Activated CD8-positive, alpha-beta T cell treated with anti-CD3 and anti-CD28 coated beads, Interleukin-2, amount 10 ng/mL, durations not matched to agents 7 days and 5 days (primary cell): ENCODE measurements around the gene ABCE1. TPM values are rescaled to one million over a fixed set of nuclear protein-coding genes. Genes with fewer than 3 reads are reported as not detected.

Experiments
- ATAC-seq: fragments of 150-1000 bp; cut with Tn5 transposase; one replicate; pipeline ENCODE4 v1.10.0; 2021; ENCODE audit warnings: moderate library complexity
- CTCF ChIA-PET: fragments of 350-600 bp; sonication (Branson Sonifier 250); formaldehyde crosslinking; loops from one replicate; lab custom pipeline; 2021; ENCODE audit warnings: antibody characterized with exemption; lab: Charles Lee
- POLR2A ChIA-PET: fragments of 350-600 bp; sonication (Branson Sonifier 250); formaldehyde crosslinking; loops from one replicate; lab custom pipeline; 2021; ENCODE audit warnings: antibody characterized with exemption; lab: Charles Lee
- DNase-seq: peaks from one replicate; pipeline ENCODE4 v3.0.0-alpha.2; 2020
- H3K27ac Mint-ChIP-seq: one replicate; pipeline ENCODE4 v1.8.0; 2021; ENCODE audit warnings: mild to moderate bottlenecking, mixed read lengths
- H3K27me3 Mint-ChIP-seq: one replicate; pipeline ENCODE4 v1.8.0; 2021; ENCODE audit warnings: low read depth, mixed read lengths
- H3K36me3 Mint-ChIP-seq: one replicate; pipeline ENCODE4 v1.8.0; 2021; ENCODE audit warnings: low read depth, mixed read lengths
- H3K4me1 Mint-ChIP-seq: one replicate; pipeline ENCODE4 v1.8.0; 2021; ENCODE audit warnings: low read depth, mixed read lengths
- H3K4me3 Mint-ChIP-seq: one replicate; pipeline ENCODE4 v1.8.0; 2021; ENCODE audit warnings: mild to moderate bottlenecking, mixed read lengths
- H3K9me3 Mint-ChIP-seq: one replicate; pipeline ENCODE4 v1.8.0; 2022; ENCODE audit warnings: mixed read lengths; ENCODE audit not compliant: insufficient read depth
- total RNA-seq, 2 experiments: library from RNA; stranded (reverse); gene quantifications; one replicate each; pipeline ENCODE4 v1.2.3, GENCODE V29; 2021

ABCE1 gene
- total RNA-seq, 2 experiments from 2014 or later = 72.9 to 75.0 TPM

DNA sequence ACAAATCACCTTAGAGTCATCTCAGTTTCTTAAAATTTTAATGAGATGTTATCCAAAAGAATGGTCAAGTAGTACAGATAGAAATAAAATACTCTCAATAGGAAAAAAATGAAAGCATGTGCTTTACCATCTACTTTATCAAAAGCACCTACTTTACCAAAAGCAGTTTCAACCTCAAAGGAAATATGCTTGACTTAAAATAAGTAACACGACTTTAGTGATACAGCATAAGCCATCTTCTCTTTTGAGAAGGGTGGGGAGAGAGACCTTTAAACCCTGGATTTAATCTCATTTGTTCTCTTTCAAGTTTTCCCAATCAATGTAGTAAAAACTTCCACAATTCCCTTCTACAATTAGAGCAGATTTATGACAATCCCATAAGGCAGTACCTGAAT lies 55.8 kb downstream of the ABCE1 start:
- peaks cover 13% of the 10 kb centered on the region for H3K4me1 Mint-ChIP-seq
- H3K27ac Mint-ChIP-seq = peak overlapping the region; percentile 49
- H3K4me3 Mint-ChIP-seq = no peak overlapping the region

DNA sequence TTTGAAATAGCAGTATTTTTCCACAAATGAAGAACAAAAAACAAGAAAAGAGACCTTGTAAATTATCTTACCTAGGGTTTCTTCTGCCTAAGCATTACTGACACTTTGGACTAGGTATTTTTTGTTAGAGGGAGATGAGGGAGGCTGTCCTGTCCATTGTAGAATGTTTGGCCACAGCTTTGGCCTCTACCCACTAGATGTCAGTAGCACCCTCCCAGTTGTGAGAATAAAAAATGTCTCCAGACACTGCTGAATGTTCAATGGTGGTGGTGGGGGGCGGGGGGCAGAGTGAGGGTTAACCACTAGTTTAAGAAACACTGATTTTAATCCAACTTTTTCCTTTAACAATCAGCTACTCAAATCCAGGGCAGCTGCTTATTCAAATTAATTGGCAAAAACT lies 56.5 kb downstream of the ABCE1 start:
- ATAC-seq (no peak), DNase-seq (no peak)
- no peaks in the 10 kb centered on the region for H3K27me3 Mint-ChIP-seq
- H3K27ac Mint-ChIP-seq = no peak overlapping the region
- no peaks in the 10 kb centered on the region for H3K9me3 Mint-ChIP-seq
- CTCF ChIA-PET = interaction anchor here (0.9 to 1.2 kb wide), 2 partner anchors 93 to 462 kb away, joined by 3 to 5 read pairs; no protein-coding TSS in a partner anchor
- POLR2A ChIA-PET = interaction anchor here (0.6 to 1.3 kb wide), 2 partner anchors 15 to 23 kb away, joined by 3 to 5 read pairs; no protein-coding TSS in a partner anchor
- H3K4me3 Mint-ChIP-seq = no peak overlapping the region
- peaks cover 13% of the 10 kb centered on the region for H3K4me1 Mint-ChIP-seq
- H3K36me3 Mint-ChIP-seq = peaks cover 59% of the 10 kb centered on the region

More for the DNA sequence above, 55.8 kb downstream of the ABCE1 start:
- ChIA-PET POLR2A (interaction anchor here (1.3 kb wide), 1 partner anchor 16 kb away, joined by 5 read pairs; no protein-coding TSS in a partner anchor), CTCF (no interaction called here)
- Mint-ChIP-seq H3K27me3 (no peaks in the 10 kb centered on the region), H3K36me3 (peaks cover 64% of the 10 kb centered on the region), H3K9me3 (no peaks in the 10 kb centered on the region)
- no peak for ATAC-seq
- DNase-seq = no peak

DNA sequence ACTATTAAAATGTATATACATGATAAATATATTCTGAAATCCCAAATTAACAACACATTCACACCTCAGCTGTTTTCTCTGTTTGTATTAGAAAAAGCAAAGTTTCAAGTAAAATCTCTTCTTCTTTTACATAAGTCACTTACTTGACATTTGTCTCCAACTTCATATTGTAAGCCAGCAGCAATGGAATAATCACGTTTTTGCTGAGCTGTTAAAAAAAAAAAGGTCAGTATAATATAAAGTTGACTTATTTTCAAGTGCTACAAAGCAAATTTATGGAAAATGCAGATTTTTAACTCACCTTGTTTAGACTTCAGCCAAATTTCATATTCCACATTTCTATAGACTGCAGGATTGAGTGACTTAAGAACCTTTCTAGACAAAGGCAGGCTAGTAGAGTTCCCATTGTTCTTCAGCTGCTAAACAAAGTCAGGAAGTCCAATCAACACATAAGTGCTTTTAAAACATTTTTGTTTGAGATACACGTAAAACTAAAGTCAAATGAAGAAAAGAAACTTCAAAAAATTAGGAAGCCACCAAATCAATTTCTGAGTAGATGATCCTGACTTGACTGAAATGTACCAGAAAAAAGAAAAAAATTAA lies 57.3 kb downstream of the ABCE1 start:
- no peak for DNase-seq
- Mint-ChIP-seq H3K27me3 (no peaks in the 10 kb centered on the region), H3K9me3 (no peaks in the 10 kb centered on the region), H3K4me1 (peaks cover 13% of the 10 kb centered on the region), H3K27ac (no peak overlapping the region), H3K4me3 (no peak overlapping the region), H3K36me3 (peaks cover 52% of the 10 kb centered on the region)
- ATAC-seq = no peak
- POLR2A ChIA-PET = no interaction called here
- CTCF ChIA-PET = interaction anchor here (0.6 to 1.2 kb wide), 3 partner anchors 13 to 461 kb away, joined by 3 to 5 read pairs (median 3); no protein-coding TSS in a partner anchor

DNA sequence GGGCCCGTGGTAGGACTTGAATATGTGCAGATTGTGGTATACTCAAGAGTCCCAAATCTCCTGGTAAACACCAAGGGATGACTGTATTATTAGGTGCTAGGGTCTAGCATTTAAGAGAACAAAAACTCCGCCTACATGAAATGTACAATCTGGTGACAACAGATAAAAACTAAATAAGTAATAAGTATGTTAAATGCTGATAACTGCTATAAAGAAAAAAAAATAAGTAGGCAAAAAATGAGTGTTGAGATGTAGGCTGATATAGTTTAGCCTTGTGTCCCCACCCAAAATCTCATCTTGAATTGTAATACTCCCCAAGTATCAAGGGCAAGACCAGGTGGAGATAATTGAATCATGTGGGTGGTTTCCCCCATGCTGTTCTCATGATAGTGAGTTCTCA lies 58.9 kb downstream of the ABCE1 start:
- Mint-ChIP-seq H3K27me3 (no peaks in the 10 kb centered on the region), H3K27ac (no peak overlapping the region), H3K9me3 (no peaks in the 10 kb centered on the region), H3K36me3 (peaks cover 57% of the 10 kb centered on the region), H3K4me1 (peaks cover 15% of the 10 kb centered on the region), H3K4me3 (no peak overlapping the region)
- CTCF ChIA-PET = no interaction called here
- no peak for DNase-seq
- no peak for ATAC-seq
- POLR2A ChIA-PET = no interaction called here

DNA sequence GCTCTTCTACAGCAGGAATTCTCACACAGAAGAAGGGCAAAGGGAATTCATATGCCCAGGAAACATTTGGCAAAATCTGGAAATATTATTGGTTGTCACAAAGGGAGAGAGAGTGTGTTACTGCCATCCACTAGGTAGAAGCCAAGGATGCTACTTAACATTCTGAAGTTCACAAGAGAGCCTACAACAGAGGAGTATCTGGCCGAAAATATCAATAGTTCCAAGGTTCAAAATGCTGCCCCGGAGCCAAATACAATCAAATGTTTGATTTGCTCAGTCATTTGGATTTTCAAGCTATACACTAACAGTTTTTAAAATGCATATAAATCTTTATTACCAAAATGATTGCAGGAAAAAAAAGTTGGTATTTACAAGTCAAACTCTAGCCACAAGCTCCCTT lies 63.4 kb downstream of the ABCE1 start:
- H3K27ac Mint-ChIP-seq = peak overlapping the region; percentile 36
- POLR2A ChIA-PET = interaction anchor here (0.5 to 1.1 kb wide), 2 partner anchors 16 to 35 kb away, joined by 3 read pairs; no protein-coding TSS in a partner anchor
- DNase-seq (no peak), ATAC-seq (no peak)
- H3K27me3 Mint-ChIP-seq = no peaks in the 10 kb centered on the region
- H3K9me3 Mint-ChIP-seq = no peaks in the 10 kb centered on the region
- H3K4me1 Mint-ChIP-seq = peaks cover 2% of the 10 kb centered on the region
- no peak overlapping the region for H3K4me3 Mint-ChIP-seq
- CTCF ChIA-PET = no interaction called here
- peaks cover 34% of the 10 kb centered on the region for H3K36me3 Mint-ChIP-seq

DNA sequence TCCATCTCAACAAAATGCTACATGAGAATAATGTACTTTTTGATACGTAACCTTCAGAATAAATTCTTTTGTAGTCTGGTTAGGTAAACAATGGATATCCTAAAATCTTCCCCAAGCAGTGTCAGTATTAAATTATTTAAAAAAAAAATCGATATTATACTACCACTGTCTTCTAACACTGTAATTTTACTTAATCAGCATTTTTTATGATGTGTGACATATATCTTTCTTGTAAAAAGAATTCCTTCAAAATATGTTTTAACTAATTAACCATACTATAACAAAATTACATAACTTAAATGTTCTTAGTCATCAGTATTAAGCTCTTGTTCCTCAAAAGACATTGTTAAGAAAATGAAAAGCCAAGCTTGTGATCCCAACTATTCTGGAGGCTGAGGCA lies 69.8 kb downstream of the ABCE1 start:
- H3K9me3 Mint-ChIP-seq = no peaks in the 10 kb centered on the region
- no peak overlapping the region for H3K4me3 Mint-ChIP-seq
- ChIA-PET CTCF (no interaction called here), POLR2A (interaction anchor here (0.9 to 1.4 kb wide), 2 partner anchors 9 to 11 kb away, joined by 4 to 11 read pairs; no protein-coding TSS in a partner anchor)
- no peak for ATAC-seq
- H3K4me1 Mint-ChIP-seq = peaks cover 18% of the 10 kb centered on the region
- no peak for DNase-seq
- no peaks in the 10 kb centered on the region for H3K27me3 Mint-ChIP-seq
- no peak overlapping the region for H3K27ac Mint-ChIP-seq
- H3K36me3 Mint-ChIP-seq = peaks cover 45% of the 10 kb centered on the region

DNA sequence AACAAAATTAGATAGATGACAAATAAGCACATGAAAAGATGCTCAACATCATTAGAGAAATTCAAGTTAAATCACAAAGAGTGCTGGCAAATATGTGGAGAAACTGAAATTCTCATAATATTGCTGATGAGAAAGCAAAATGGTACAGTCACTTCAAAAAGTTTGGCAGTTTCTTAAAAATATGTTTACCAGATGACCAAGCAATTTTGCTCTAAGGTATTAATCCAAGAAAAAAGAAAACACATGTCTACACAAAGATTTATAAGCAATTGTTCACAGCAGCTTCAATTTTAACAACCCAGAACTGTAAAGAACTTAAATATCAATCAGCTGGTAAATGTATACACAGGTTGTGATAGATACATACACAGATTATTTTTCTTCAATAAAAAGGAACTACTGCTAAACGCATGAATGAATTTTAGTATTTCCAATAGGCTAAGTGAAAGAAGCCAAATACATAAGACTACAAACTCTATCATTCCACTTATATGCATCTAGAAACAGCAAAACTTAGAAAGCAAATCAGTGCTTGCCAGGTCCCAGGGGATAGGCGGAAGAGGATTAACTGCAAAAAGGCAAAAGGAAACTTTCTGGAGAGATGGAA lies 70.6 kb downstream of the ABCE1 start:
- Mint-ChIP-seq H3K27ac (no peak overlapping the region), H3K4me3 (no peak overlapping the region), H3K9me3 (no peaks in the 10 kb centered on the region), H3K36me3 (peaks cover 47% of the 10 kb centered on the region), H3K4me1 (peaks cover 22% of the 10 kb centered on the region), H3K27me3 (no peaks in the 10 kb centered on the region)
- ChIA-PET CTCF (no interaction called here), POLR2A (interaction anchor here (1.7 kb wide), 1 partner anchor 11 kb away, joined by 5 read pairs; no protein-coding TSS in a partner anchor)
- ATAC-seq = no peak
- DNase-seq = no peak

DNA sequence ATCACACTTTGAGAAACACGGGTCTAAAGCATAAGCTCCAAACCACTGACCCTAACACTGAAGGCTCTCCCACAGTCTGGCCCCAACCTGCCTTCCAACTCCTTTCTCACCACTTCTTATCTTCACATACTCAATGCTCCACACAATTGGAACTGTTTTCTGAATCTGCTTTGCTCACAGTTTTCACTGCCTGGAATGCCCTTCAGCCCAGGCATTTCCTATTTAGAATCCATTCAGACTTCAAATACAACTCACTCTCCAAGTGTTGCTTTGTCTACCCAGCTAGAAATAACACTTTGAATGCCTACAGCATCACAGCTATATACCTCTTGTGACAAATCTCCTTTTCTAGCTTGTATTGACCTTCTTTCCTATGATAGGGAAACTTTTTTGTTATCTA lies 72.1 kb downstream of the ABCE1 start:
- CTCF ChIA-PET = no interaction called here
- H3K27ac Mint-ChIP-seq = no peak overlapping the region
- H3K9me3 Mint-ChIP-seq = no peaks in the 10 kb centered on the region
- peaks cover 32% of the 10 kb centered on the region for H3K4me1 Mint-ChIP-seq
- no peak overlapping the region for H3K4me3 Mint-ChIP-seq
- POLR2A ChIA-PET = interaction anchor here (1.1 to 1.7 kb wide), 2 partner anchors 9 to 16 kb away, joined by 5 read pairs; no protein-coding TSS in a partner anchor
- ATAC-seq (no peak), DNase-seq (no peak)
- H3K36me3 Mint-ChIP-seq = peaks cover 57% of the 10 kb centered on the region
- no peaks in the 10 kb centered on the region for H3K27me3 Mint-ChIP-seq

DNA sequence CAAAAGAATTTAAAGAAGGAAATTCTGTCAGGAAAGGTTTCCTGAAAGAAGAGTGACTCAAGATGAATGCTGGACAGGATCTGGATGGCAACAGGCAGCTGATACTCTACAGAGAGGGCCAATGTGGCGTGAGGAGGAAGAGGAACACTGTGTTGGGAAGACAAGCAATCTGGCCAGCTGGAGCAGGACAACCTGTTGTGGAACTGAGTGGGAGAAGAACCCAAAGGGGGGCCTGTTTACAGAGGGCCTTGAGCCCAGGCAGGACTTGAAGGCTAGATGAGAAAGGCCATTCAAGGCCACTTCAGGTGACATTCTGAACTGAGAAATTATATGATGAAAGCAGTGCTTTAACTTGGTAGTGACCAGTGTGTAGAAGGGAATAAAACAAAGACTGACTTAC lies 73.8 kb downstream of the ABCE1 start:
- no peak for ATAC-seq
- Mint-ChIP-seq H3K9me3 (no peaks in the 10 kb centered on the region), H3K27me3 (no peaks in the 10 kb centered on the region), H3K27ac (no peak overlapping the region), H3K36me3 (peaks cover 52% of the 10 kb centered on the region), H3K4me1 (peaks cover 40% of the 10 kb centered on the region), H3K4me3 (no peak overlapping the region)
- ChIA-PET POLR2A (no interaction called here), CTCF (no interaction called here)
- no peak for DNase-seq

DNA sequence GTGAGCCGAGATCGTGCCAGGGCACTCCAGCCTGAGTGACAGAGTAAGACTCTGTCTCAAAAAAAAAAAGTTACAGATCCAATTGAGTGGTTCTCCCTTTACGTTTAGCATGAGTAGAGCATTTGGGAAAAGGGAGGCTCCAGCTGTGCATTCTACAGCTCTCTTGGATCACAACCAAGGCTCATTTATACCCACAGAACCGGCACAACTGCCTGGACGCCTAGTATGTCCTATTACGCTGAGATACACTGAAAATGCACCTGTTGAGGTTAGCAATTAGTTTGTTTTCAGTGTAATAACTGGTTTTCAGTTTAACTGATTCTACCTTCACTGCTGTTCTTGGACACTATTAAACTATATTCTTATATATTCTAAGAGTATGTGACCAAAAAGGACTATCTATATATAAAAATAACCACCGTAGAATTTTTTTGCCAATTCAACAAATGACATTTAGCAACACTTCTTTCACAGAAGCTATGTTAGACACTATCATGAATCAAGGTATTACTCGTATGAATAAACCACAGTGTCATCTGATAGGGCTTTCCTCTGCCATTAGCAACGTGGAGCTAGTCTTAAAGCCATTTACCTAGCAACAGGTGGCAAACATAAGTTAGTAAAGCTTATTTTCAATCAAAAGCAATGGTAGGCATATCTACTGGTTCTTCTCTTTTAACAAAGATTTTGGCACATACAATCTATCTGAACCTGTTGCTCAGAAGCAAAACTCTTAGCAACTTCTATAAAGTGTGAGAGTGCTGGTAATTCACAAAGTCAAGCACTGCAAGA lies 78.7 kb downstream of the ABCE1 start:
- CTCF ChIA-PET = interaction anchor here (1.0 kb wide), 1 partner anchor 50 kb away, joined by 4 read pairs; no protein-coding TSS in a partner anchor
- H3K36me3 Mint-ChIP-seq = peaks cover 26% of the 10 kb centered on the region
- peak overlapping the region; percentile 88 for H3K4me3 Mint-ChIP-seq
- H3K27me3 Mint-ChIP-seq = no peaks in the 10 kb centered on the region
- ATAC-seq = no peak
- peaks cover 47% of the 10 kb centered on the region for H3K4me1 Mint-ChIP-seq
- POLR2A ChIA-PET = interaction anchor here (0.6 to 3.5 kb wide), 4 partner anchors 8 to 78 kb away, joined by 3 to 27 read pairs (median 7); partner anchors contain the start of genes ABCE1 and ANAPC10
- peak overlapping the region; percentile 93 for H3K27ac Mint-ChIP-seq
- no peak for DNase-seq
- H3K9me3 Mint-ChIP-seq = no peaks in the 10 kb centered on the region

DNA sequence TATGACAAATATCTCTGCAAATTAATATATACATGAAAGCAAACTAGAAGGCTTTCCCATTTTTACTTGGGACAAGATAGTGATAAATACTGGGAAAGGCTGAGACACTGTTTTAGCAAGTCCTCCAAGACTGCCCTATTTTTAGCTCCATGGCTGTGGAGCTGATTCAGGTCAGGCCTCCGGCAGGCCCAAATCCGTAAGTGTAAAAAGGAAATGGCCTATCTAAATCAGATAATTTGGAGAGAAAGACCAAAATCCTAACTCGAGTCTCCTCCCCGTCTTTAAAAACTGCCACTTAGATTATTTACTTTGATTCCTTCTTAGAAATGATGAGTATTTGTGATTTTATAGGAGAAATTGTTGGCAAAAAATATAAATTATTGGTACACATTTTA lies 79.4 kb downstream of the ABCE1 start:
- H3K36me3 Mint-ChIP-seq = peaks cover 23% of the 10 kb centered on the region
- H3K4me1 Mint-ChIP-seq = peaks cover 51% of the 10 kb centered on the region
- H3K27ac Mint-ChIP-seq = peak overlapping the region; percentile 93
- ATAC-seq (no peak), DNase-seq (no peak)
- H3K4me3 Mint-ChIP-seq = peak overlapping the region; percentile 88
- no peaks in the 10 kb centered on the region for H3K27me3 Mint-ChIP-seq
- H3K9me3 Mint-ChIP-seq = no peaks in the 10 kb centered on the region
- ChIA-PET CTCF (interaction anchor here (0.9 to 2.7 kb wide), 3 partner anchors 51 to 440 kb away, joined by 3 to 10 read pairs (median 4); no protein-coding TSS in a partner anchor), POLR2A (interaction anchor here (0.6 to 3.5 kb wide), 4 partner anchors 10 to 79 kb away, joined by 3 to 27 read pairs (median 7); partner anchors contain the start of genes ABCE1 and ANAPC10)
